ENCODE results near the gene INSR. TPM values are rescaled to one million over a fixed set of nuclear protein-coding genes. Genes with fewer than 3 reads are reported as not detected.

Gene INSR
- total and polyA plus RNA-seq, 10 of the 15 experiments (the other 5 are each of a cell fraction or from before 2014, with no cell fraction given) = 4.2 to 34.9 (median 13.6) TPM

GRCh38 chr19:7267792-7268704, 26.2 kb downstream of the INSR start:
- Histone ChIP-seq H3K4me1 (ENCODE audit: control insufficient read depth, insufficient read depth, low read length) (peaks cover 16% of the 10 kb centered on the region), H3K9ac (ENCODE audit: control insufficient read depth, insufficient read depth, low read length) (no peak overlapping the region), H3K27me3 (replicated peaks in 1 of 2; ENCODE audit: control insufficient read depth in 2 of 2, insufficient read depth in 2 of 2, low read length in 1 of 2) (no peaks in the 10 kb centered on the region), H3K36me3 (ENCODE audit: control insufficient read depth in 2 of 2, insufficient read depth in 2 of 2, low read length in 1 of 2) (peaks cover 11 to 14% of the 10 kb centered on the region in 2 experiments), H3K4me3 (no peak overlapping the region), H4K20me1 (ENCODE audit: control insufficient read depth, insufficient read depth) (no peaks in the 10 kb centered on the region), H3K27ac (ENCODE audit: control insufficient read depth, insufficient read depth) (no peak overlapping the region), H3K79me2 (ENCODE audit: control insufficient read depth, insufficient read depth, low read length) (peaks cover 44% of the 10 kb centered on the region), H3K9me3 (replicated peaks; ENCODE audit: control insufficient read depth, insufficient read depth, low read length) (peaks cover 6% of the 10 kb centered on the region; the same call in 1 of the 3 replicates), H3K4me2 (ENCODE audit: control insufficient read depth, insufficient read depth) (no peak overlapping the region), H2AFZ (ENCODE audit: control insufficient read depth, low read depth, low read length) (no peak overlapping the region)
- ATAC-seq = no peak
- FAIRE-seq = no peak
- SMC1A ChIA-PET (ENCODE audit: uncharacterized antibody, unreplicated experiment) = interaction anchor here (0.6 kb wide), 1 partner anchor 26 kb away, joined by 3 read pairs; no protein-coding TSS in a partner anchor
- POLR2A ChIA-PET = interaction anchor here (0.6 to 1.4 kb wide), 3 partner anchors 10 to 75 kb away, joined by 3 to 5 read pairs (median 4); no protein-coding TSS in a partner anchor
- CTCF ChIA-PET = interaction anchor here (0.6 kb wide), 1 partner anchor 37 kb away, joined by 3 read pairs; no protein-coding TSS in a partner anchor
- no peak for TF ChIP-seq BACH1 (IDR thresholded peaks at IDR 0.05; ENCODE audit: borderline replicate concordance)
- TF ChIP-seq RAD21 (IDR thresholded peaks at IDR 0.05; ENCODE audit: insufficient read depth, low read depth, low read length) = no peak
- TF ChIP-seq, protein P1, sequence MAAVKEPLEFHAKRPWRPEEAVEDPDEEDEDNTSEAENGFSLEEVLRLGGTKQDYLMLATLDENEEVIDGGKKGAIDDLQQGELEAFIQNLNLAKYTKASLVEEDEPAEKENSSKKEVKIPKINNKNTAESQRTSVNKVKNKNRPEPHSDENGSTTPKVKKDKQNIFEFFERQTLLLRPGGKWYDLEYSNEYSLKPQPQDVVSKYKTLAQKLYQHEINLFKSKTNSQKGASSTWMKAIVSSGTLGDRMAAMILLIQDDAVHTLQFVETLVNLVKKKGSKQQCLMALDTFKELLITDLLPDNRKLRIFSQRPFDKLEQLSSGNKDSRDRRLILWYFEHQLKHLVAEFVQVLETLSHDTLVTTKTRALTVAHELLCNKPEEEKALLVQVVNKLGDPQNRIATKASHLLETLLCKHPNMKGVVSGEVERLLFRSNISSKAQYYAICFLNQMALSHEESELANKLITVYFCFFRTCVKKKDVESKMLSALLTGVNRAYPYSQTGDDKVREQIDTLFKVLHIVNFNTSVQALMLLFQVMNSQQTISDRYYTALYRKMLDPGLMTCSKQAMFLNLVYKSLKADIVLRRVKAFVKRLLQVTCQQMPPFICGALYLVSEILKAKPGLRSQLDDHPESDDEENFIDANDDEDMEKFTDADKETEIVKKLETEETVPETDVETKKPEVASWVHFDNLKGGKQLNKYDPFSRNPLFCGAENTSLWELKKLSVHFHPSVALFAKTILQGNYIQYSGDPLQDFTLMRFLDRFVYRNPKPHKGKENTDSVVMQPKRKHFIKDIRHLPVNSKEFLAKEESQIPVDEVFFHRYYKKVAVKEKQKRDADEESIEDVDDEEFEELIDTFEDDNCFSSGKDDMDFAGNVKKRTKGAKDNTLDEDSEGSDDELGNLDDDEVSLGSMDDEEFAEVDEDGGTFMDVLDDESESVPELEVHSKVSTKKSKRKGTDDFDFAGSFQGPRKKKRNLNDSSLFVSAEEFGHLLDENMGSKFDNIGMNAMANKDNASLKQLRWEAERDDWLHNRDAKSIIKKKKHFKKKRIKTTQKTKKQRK (IDR thresholded peaks at IDR 0.05; ENCODE audit: low read depth, low read length) = no peak
- no peak for TF ChIP-seq RCOR1 (conservative IDR thresholded peaks at IDR 0.05; ENCODE audit: low read depth, low read length)
- no peak for TF ChIP-seq MYB (IDR thresholded peaks at IDR 0.05; ENCODE audit: borderline replicate concordance, low read depth, low read length)
- TF ChIP-seq FOXM1 (IDR thresholded peaks at IDR 0.05; ENCODE audit: low read depth, low read length) = no peak
- no peak for TF ChIP-seq HCFC1 (IDR thresholded peaks at IDR 0.05; ENCODE audit: low read length)
- no peak for TF ChIP-seq EED (IDR thresholded peaks at IDR 0.05; ENCODE audit: low read depth)
- no peak for TF ChIP-seq BCL3 (IDR thresholded peaks at IDR 0.05; ENCODE audit: borderline replicate concordance, insufficient read depth, low read depth, low read length, poor library complexity, severe bottlenecking)
- BruUV-seq (replicated peaks) = no TSS peak
- intact Hi-C loops (cut with micrococcal nuclease; ENCODE audit: unreplicated experiment) (no loop called here), in situ Hi-C loops (cut with MboI) (no loop called here)
- no peak for DNase-seq (ENCODE audit: low read depth, low spot score)
- RAD21 ChIA-PET (ENCODE audit: unreplicated experiment) = no interaction called here
- WGBS (ENCODE audit: insufficient coverage, insufficient replicate concordance, low lambda C conversion rate, missing lambda C conversion rate) = 96% methylated on average over 22 of the region's 22 CpGs

Data from GM12878 (cell line).